ENCODE data around the gene GPAT2.
"Not testable (repeated sequence)": the region's sequence is repeated elsewhere in the genome, so short reads cannot be mapped to it uniquely, and the experiment has no call there.

Gene GPAT2

DNA sequence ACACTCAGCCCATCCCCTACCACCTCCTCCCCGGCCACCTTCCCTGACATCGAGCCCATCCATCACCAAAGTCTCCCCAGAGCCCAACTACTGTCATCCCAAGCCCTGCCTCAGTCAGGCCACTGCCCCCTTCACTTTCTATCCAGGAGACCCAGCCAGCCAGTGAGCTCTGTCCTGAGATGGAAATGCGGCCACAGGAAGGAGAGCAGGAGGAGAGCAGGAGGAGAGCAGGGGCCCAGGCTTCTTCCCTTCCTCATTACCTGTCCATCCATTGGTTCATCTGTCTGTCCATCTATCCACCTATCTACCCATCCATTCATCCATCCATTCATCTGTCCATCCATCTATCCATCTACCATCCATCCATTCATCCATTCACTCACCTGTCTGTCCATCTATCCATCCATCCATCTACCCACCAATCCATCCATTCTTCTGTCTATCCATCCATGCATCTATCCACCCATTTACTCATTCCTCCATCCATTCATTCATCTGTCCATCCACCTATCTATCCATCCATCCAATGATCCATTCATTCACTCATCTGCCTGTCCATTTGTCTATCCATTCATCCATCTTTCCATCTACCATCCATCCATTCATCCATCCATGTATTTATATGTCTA lies 29.4 kb upstream of the GPAT2 start:
- DNase-seq (ENCODE audit: low read depth): not testable (repeated sequence)

- not testable (repeated sequence) for DNase-seq (ENCODE audit: low read depth)
Measured at GRCh38 chr2:96063116-96063899, 28.6 kb upstream of the GPAT2 start.

GRCh38 chr2:96062483-96062882 lies 27.8 kb upstream of the GPAT2 start:
- DNase-seq (ENCODE audit: low read depth): not testable (repeated sequence)

- not testable (repeated sequence) for DNase-seq (ENCODE audit: low read depth)
Measured at GRCh38 chr2:96061901-96062300, 27.2 kb upstream of the GPAT2 start.

DNA sequence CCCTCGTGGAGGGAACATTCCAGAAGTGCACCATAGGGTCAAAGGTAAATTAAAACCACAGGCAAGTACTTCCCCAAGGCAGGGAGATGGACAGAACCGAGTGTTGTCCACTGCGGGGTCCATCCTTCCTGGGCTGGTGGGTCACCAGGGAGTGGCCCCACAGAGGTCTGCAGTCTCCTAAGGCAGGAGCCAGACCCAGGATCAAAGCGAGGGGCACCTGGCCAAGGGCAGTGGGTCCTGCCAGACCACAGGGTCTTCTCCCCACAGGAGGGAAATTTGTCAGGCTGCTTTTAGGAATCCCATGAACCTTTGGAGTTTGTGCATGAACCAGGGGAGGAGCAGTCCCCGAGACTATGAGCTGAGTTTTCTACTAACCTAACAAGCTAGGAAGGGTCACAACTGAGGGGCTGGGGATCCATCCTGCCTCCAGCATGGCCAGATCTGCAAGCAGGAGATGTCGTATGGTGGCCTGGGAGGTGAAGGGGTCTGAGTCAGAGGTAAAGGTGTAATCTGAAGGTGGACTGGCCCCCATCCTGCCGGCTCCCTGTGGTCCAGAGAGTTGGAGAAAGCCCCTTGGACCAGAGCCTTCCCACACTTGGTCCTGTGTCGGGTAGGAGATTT lies 26.6 kb upstream of the GPAT2 start:
- DNase-seq (ENCODE audit: low read depth): not testable (repeated sequence)

DNA sequence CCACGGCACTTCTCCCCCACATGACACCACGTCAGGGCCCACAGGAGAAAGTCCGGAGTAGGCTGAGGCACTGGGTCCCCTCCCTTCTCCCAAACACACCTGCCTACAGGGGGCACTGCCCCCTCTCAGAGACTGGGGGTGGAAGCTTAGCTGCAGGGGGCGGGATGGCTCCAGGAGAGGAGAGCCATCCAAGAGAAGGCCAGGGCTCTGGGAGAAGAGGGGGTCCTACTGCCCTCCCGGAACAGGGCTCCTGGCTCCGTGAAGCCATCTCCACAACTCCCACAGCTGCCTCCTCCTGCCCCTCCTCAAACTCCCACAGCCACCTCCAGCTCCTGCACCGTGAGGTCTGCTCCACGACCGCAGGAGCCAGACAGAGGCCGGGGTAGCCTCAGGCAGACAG lies 25.6 kb upstream of the GPAT2 start:
- not testable (repeated sequence) for DNase-seq (ENCODE audit: low read depth)

DNA sequence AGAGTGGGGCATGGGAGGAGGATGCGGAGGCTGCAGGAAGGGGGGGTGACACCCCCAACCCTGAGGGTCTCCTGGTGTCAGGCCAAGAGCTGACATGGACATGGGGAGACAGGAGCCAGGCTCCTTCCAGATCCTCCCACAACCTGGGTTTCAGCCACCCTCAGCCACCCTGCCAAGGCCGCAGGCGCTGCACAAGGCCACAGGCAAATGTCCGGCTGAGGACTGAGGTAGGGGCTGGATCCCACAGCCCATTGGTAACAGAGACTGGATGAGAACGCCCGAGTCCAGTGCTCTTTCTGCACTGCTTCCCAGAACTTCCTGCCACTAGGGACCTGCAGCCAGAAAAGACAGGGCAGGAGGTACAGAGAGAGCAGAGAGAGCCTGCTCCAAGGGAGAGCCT lies 24.7 kb upstream of the GPAT2 start:
- not testable (repeated sequence) for DNase-seq (ENCODE audit: low read depth)

DNA sequence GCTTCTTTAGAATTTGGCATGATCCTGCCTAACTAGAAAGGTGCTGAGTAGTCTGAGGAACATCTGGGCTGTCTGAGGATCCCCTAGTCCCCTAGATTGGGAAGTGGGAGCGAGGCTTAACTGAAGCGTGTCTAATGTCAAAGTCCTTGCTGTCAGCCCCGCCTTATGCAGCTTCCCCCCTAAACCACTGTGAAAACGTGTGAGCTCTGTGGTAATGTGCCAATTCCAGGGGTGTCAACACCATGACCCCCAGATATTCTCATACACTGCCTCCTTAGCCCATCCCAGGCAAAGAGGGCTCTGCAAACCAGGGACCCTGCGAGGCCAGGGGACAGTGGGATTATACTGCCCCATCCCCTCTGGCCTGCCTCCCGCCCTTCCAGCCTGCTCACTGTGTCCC lies 21.1 kb upstream of the GPAT2 start:
- not testable (repeated sequence) for DNase-seq (ENCODE audit: low read depth)

GRCh38 chr2:96054537-96054936 lies 19.8 kb upstream of the GPAT2 start:
- DNase-seq (ENCODE audit: low read depth): not testable (repeated sequence)

DNA sequence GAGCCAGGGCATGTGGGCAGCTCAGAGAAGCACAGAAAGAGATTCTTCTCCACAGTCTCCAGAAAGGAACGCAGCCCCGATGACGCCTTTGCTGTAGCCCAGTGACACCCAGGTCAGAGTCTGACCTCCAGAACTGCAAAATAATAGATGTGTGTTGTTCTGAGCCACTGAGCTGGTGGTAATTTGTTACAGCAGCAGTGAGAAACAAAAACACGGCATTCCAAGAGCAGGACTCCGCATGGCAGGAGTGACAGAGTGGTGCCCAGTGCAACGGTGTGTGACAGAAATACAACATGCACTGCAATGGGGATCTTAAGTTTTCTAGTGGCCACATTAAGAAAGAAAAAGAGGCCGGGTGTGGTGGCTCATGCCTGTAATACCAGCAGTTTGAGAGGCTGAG lies 18.7 kb upstream of the GPAT2 start:
- not testable (repeated sequence) for DNase-seq (ENCODE audit: low read depth)

GRCh38 chr2:96052632-96053031 lies 17.9 kb upstream of the GPAT2 start:
- not testable (repeated sequence) for DNase-seq (ENCODE audit: low read depth)

GRCh38 chr2:96049917-96050262 lies 15.2 kb upstream of the GPAT2 start:
- not testable (repeated sequence) for DNase-seq (ENCODE audit: low read depth)

DNA sequence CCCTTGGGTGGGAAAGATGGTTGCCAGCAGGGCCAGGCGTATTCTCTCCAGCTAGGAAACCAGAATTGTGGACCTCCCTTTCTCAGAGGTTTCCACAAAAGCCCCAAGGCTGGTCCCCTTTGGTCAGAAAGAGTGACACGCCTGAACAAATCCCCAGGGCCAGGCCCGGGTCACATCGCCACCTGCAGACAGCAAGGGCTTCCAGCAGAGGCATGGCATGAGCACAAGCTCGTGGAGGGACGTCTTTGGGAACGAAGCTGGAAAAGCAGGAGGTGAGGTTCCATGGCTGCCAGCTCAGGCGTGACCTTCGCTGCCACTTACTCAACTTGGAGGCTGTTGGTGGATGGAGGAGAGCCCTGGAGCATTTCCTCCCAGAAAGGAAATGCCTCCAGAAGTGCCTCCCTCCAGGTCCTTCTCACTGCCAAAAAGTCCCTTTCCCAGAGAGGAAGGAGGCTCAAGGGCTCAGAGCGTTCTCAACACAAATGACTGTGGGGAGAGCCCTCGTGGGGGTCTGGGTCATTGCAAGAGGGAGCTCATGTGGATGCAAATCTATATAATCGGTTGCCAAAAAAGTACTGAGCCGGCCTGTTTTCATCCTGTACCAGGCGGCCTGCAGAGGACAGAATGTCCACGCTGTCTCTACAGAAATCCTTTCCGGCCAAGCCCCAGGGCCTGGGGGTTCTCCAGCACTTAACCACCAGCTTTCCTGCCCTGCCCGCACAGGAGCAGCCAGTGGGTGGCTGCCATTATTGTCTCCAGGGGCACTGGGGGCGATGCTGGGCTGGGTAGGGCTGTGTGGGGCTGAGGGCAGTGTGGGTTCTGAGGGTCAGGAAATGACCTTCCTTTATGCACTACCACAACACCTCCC lies 14.6 kb upstream of the GPAT2 start:
- DNase-seq (ENCODE audit: low read depth): not testable (repeated sequence)

DNA sequence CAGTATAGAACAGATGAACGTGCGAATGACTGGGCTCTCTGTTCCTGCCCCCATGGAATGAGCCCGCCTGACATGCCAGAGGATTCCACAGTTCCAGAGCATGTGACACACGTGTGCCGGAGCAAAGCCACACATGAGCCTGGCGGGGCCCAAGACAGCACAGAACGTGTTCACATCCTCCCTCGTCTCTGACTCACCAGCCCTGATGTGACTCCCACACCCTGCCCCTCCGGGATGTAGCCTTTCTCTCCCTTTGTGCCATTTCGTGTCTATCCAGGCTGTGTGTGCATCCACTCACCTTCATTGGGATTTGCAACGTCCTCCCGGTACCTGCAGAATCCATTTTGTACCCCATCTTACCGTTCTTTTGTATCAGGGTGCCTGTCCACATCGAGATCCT lies 838 bp upstream of the GPAT2 start:
- DNase-seq (ENCODE audit: low read depth): not testable (repeated sequence)

DNA sequence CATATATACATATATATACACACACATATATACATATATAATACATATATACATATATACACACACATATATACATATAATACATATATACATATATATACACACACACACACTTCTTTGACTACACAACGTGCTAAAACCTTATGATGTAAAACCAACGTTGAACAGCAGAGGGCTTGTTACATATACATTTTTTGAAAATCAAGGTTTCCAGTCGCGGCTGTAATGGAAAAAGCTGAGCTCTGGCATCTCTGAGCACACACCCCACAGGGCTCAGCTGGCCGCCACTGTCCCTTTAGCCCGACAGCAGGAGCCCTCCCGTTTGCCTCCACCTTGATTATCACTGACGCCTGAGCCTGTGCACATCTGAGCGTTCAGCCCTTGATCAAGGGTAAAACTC lies 719 bp downstream of the GPAT2 start:
- not testable (repeated sequence) for DNase-seq (ENCODE audit: low read depth)

- not testable (repeated sequence) for DNase-seq (ENCODE audit: low read depth)
Measured at GRCh38 chr2:96027725-96028325, 6.9 kb downstream of the GPAT2 start.

DNA sequence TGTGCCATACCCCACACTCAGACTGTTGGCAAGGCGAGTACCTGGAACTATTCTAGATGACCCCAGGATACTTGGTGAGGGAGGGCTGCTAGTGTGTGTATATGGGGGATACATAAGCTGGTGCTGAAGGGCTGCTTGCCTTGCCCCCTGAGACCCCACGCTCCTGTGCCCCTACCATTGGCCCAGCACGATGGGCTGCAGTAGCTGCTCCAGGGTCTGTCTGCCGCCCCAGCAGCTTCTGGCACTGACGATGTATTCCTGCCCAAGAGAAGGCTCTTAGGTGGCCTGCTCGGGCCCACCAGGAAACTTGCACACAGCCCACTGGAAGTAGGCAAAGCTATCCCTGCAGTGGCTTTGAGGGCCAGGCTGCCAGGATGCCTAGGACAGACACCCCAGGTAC lies 9.0 kb downstream of the GPAT2 start:
- DNase-seq (ENCODE audit: low read depth): not testable (repeated sequence)

DNA sequence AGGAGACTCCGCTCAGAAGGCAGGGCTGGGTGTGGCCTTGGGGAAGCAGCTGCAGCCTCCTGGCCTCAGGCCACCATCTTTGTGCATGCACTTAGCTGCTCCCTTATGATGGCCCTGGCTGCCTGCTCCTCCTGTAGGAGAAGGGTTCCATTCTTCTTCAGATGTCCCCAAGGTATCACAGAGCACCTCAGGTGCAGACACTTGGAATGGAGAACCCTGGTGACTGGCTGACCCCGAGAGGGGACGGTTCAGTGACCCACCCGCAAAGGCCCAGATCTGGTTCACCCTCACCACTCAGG lies 9.6 kb downstream of the GPAT2 start:
- no peak for DNase-seq (ENCODE audit: low read depth)

DNA sequence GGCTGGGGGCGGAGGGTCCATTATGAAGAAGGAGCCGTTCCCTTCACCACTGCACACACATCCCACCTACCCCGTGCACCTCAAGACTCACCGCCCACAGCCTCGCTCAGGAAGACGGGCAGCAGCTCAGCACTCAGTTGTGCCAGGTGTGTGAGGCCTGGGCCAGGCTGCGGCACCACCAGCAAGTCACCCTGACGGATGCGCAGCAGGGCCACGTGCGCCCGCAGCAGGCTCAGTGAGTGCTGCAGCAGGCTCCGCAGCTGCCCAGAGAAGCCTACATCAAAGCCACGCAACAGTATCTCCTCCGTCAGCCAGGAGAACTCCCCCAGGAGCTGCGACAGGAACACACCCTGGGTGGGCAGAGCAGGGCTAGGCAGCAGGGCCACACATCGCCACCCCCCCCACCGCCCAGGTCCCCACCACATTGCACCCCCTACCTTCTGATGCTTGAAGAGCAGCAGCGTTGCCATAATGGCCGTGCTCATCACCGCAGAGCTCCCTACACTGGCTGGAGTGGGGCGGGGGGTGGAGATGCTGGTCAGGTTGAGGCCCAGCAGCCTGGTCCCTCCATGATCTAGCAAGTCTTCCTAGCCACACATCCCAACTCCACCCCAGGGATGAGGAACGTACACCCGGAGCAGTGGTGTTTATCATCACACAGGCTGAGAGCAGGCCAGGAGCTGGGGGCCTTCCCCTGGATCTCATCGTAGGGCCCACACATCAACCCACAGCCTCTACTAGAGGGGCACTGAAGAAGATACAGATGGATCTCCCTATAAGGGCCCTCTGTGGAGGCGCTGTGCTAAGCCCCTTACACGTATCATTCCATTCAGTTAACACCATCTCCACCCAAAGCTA lies 10.2 kb downstream of the GPAT2 start:
- no peak for DNase-seq (ENCODE audit: low read depth)

- not testable (repeated sequence) for DNase-seq (ENCODE audit: low read depth)
Measured at GRCh38 chr2:96023701-96024100, 11.0 kb downstream of the GPAT2 start.

Measured in activated T-helper 9 cell treated with anti-CD3 and anti-CD28 coated beads, Interleukin-2, amount 50 U/mL, for 16 hours (primary cell).